NOMO-1 (cell line): ENCODE measurements around the gene EEIG1.

ENCODE experiments used
- DNase-seq, 2 experiments: peaks; one replicate each; lab custom pipeline; 2025; ENCODE audit not compliant: unreplicated experiment in 2 of 2; lab: John Stamatoyannopoulos, UW

The EEIG1 gene

GRCh38 chr9:127961155-127961490 is 19.7 kb downstream of the EEIG1 start:
- no peak for DNase-seq

- no peak for DNase-seq
These were observed 20.2 kb downstream of the EEIG1 start for GRCh38 chr9:127960410-127961154.

GRCh38 chr9:127959841-127960409 is 20.9 kb downstream of the EEIG1 start:
- no peak for DNase-seq

- no peak for DNase-seq
These were observed 21.4 kb downstream of the EEIG1 start for GRCh38 chr9:127959398-127959797.

- DNase-seq: no peak
These were observed 22.1 kb downstream of the EEIG1 start for GRCh38 chr9:127958728-127959127.

- peak in 1 of 2 experiments; percentile 34 for DNase-seq
These were observed 25.3 kb downstream of the EEIG1 start for GRCh38 chr9:127955294-127956015.

GRCh38 chr9:127954831-127955293 is 25.9 kb downstream of the EEIG1 start:
- no peak for DNase-seq

GRCh38 chr9:127953768-127954505 is 26.9 kb downstream of the EEIG1 start:
- no peak for DNase-seq

- no peak for DNase-seq
These were observed 27.6 kb downstream of the EEIG1 start for GRCh38 chr9:127953154-127953553.

GRCh38 chr9:127950513-127951289 is 30.1 kb downstream of the EEIG1 start:
- DNase-seq: no peak

- no peak for DNase-seq
These were observed 30.8 kb downstream of the EEIG1 start for GRCh38 chr9:127949827-127950512.

GRCh38 chr9:127947841-127948710 is 32.7 kb downstream of the EEIG1 start:
- no peak for DNase-seq

GRCh38 chr9:127946728-127947127 is 34.1 kb downstream of the EEIG1 start:
- no peak for DNase-seq

- no peak for DNase-seq
These were observed 34.8 kb downstream of the EEIG1 start for GRCh38 chr9:127945942-127946341.

GRCh38 chr9:127945338-127945737 is 35.5 kb downstream of the EEIG1 start:
- DNase-seq: no peak

- DNase-seq: no peak
These were observed 36.1 kb downstream of the EEIG1 start for GRCh38 chr9:127944586-127945218.

- peak; percentile 58 to 67 for DNase-seq
These were observed 37.1 kb downstream of the EEIG1 start for GRCh38 chr9:127943731-127944144.

- no peak for DNase-seq
These were observed 37.7 kb downstream of the EEIG1 start for GRCh38 chr9:127943011-127943662.
